Glomerular endothelial cell (primary cell): ENCODE results near the gene CARMIL1. TPM values are rescaled to one million over a fixed set of nuclear protein-coding genes. Genes with fewer than 3 reads are reported as not detected.

Experiments
- DNase-seq: peaks from one replicate; pipeline ENCODE4 v3.0.0-alpha.2; 2011; ENCODE audit warnings: low read depth, low spot score; ENCODE audit errors: extremely low read depth
- total RNA-seq: library from RNA; depleted of rRNA; stranded (reverse); fragments of >200 nt; gene quantifications from 2 replicates; pipeline ENCODE4 v1.2.3, GENCODE V29; 2015

Gene CARMIL1
- total RNA-seq, 1 donor from 2014 or later: 7.8 TPM

DNA sequence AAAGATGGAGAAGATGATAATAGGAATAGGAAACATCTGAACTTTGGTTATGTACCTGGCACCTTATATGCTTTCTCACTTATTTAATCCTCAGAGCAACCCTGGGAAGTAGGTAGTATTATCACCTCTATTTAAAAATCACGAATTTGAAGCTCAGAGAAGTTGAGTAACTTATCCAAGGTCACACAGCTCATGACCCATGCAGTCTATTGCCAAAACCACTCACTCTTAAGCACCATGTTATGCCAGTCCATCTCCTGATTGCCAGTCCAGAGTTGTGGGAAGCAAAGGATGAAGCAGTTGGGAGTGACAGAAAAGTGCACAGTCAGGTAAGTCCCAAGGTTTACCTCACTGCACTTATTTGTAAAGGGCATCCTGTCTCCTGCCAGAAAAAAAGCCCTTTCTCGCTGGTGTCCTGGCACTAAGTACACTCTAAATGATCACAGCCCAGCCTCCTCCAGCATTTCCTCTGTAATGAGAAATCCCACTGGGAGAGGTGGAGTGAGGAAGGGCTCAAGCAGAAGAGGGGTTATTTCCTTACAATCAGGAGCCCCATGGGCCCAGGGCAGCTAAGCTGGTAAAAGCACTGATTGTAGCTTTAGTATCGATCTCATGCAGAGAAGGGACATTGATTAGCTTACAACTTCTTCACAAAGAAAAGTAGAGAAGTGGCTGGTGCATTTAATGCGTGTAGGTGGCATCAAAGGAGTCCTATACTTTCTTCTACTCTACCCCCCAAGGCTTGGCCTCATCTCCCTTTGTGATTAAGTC is 351.5 kb downstream of the CARMIL1 start:
- no peak for DNase-seq

DNA sequence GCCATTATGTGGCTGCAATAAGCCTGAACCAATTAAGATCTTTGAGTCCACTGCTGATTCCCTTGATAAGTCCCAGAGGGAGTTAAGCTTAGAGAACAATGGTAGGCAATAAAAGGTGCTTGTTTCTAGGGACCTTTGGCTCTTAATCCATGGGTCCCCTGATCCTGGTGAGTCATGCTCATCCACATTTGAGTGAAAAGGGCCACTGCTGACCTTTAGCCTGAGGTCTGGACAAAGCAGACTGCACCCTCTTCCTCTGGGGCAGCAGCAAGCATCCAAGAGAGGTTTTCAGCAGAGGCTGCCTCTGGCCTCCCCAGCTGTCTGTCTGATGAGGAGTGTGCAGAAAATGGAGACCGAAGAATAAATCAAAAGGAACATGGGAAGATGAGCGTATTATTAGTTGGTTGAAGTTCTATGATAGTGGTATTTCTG is 356.7 kb downstream of the CARMIL1 start:
- DNase-seq: no peak

DNA sequence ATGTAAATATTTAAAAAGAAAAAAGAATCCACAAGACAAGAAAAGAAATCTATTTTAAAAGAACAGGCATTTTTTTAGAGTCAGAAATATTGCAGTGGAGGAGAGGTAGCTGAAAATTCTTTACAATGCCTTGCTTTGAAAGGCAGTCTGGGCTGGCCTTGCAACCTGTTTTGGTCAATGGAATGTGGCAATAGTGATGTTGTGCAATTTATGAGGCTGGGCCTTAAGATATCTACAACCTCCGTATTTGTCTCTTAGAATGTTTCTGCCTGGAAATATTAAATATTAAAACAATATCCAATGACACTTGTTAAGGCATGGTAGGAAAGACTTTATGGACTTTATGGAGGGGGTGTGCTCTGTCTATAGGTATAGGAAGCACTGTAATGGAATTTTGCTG is 358.0 kb downstream of the CARMIL1 start:
- no peak for DNase-seq

DNA sequence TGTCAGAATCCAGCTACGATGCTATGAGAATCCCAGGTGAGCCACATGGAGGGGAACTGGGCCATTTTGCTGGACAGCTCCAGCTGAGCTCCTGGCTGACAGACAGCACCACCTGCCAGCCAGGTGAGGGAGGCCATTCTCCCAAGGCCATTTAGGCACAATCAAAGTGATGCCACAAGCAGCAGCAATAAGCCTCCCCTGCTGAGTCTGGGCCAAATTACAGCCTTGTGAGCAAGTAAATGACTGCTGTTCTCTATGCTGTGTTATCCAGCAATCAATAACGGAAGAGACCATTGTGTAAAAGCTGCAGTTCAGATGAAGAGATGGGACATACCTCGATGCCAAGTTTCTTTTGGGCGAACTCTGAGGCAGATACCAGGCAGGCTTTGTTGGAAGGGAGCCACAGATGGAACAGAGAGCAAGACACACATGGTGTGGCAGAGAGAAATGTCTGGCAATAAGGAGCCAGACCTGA is 358.8 kb downstream of the CARMIL1 start:
- no peak for DNase-seq

DNA sequence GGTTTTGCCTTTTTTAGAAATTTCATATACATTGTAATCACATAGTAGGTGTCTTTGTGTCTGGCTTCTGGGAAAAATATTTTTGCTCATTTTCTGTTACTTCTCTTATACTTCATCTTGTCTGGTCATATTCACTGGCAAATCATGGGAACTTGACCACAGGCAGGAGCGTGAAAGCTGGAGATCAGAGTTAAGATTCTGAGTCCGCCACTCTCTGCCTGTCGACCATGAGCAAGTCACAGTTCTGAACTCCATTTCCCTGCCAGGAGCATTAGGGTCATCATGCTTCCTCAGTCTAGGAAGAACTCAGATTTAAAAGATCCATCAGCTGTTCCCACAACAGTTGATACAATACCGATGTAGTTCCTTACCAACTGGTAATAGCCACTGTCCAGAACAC is 360.5 kb downstream of the CARMIL1 start:
- no peak for DNase-seq

DNA sequence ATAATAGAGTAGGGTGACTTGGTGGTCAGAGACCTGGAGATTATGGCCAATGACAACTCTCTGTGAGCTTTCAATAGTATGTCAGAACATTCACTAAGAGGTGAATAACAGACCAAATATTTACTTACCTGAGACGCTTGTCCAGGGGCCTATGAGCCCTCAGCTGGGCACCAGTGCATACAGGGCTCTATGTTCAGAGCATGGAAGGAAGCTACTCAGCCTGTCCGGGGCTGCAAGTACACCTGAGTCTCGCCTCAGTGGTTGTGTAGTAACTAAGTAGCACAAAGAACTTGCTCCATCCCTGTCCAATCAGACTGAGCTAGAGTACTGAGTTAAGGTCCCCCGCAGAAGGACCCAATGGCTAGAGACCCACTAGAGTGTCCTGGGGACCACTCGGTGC is 361.3 kb downstream of the CARMIL1 start:
- no peak for DNase-seq

DNA sequence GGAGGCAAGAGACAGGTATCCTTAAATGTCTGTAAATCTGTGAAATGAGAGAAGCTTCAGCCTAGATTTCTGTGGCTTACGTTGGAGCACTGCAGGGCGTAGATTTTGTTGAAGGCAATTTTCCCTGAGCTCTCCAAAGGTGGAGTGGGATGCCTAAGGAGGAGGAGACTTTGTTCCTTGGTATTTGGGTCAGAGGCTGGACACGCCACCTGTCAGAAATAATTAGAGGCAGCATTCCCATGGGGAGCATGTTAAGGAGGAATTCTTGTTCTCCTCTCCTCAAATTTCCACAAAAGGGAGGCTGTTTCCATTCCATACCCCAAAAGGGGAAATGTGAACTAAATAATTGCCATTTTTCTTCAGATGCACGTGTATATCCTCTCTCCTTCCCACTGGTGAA is 361.7 kb downstream of the CARMIL1 start:
- DNase-seq: no peak

DNA sequence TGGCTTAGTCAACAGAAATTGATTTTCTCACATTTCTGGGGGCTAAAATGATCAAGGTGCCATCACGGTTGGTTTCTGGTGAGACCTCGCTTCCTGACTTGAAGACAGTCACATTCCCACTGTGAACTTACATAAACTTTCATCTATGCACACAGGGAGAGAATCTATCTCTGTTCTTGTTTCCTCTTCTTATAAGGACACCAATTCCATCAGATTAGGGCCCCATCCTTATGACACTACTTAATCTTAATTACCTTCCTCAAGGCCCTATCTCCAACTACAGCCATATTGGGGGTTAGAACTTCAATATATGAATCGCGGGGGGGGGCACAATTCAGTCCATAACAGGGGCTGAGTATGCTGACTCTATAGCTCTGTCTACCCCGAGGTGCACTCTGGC is 362.2 kb downstream of the CARMIL1 start:
- no peak for DNase-seq

DNA sequence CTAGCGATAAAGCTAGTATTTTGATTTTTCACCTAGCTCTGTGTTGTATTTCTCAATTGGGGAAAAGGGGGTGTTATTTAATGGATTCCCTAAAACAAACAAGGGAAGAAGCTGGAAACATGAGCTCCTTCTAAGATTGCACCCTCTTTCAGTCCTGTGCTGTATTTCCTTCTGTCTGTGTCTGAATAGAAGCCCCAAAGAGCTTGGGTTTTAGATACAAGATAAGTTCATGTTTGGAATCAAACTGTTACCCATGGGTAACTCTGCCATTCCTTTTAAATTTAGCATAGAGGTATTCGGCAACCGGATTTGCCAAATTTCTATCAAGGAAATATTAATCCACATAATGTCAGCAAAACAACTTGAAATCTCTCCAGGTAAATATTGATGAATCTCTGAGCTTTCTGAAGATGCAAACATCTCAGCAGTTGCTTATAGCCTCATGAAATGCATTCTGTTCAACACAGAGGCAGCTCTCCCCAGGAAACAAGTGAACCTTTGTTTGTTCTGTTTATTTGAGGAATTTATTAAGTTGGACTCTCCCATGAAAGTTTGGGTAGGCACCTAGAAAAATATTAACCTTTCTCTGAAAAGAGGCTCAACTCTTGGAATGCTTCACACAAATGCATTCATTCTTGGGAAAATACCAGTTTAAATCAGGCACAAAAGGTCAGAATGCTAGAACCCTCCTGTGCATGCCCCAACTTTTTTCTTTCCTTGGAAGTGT is 362.9 kb downstream of the CARMIL1 start:
- no peak for DNase-seq

DNA sequence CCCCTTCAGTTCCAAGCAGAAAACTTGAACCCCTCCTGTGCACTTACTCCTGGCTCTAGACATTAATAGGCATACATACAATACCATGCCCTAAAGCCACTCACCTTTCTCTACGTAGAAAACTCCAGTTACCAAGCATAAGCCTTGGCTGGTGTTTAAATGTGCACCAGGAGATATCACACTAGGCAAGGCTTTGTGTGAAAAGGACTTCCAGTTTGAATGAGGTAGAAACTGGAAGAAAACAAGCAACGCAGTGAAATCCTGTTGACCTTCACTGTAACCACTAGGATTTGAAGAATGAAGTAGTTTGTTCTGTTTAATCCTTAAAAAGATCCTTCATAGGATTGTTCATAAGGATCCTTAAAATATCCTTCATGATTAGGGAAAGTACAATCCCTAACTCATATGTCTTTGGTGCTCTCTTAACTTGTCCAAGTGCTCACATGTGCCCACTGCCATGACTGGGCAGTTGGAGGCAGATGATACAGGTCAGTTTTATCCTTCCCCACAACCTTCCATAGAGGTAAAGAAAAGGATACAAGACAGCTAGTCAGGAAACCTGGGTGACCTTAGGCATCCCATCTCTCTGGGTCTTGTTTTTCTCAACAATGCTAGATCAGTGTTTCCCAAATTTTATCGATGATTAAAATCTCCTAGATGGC is 363.6 kb downstream of the CARMIL1 start:
- DNase-seq: no peak

DNA sequence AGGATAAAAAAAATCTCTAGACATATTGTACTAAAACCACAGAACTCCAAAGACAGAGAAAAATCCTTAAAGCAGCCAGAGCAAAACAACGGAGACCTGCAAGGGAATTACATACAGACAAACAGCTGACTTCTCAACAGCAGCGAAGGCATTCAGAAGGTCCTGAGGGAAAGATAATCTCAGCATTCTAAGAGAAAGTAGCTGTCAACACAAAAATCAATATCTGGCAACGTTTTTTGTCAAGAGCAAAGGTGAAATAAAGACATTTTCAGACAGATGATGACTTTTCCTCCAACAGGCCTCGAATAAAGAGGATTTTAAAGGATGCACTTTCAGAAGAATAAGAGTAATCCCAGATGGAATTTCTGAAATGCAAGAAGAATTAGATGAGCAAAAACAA is 366.7 kb downstream of the CARMIL1 start:
- DNase-seq: no peak

DNA sequence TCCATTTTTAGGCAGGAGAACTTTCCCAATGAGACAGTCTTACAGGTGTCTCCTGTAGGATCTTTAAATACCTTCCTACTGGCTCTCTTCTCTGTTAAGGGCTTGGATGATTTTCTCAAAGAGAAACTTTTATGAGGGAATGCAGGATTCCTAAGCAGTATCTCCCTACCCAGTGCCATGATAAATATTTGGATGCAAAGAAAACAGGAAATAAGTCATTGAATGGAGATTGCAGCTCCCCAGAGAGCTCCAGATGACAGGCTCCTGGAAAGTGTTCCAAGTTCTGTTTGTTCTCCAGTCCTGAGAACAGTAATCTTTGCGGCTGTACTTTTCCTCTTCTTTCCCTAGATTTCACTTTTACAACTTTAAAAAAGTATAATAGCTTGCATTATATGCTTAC is 370.4 kb downstream of the CARMIL1 start:
- DNase-seq: no peak

DNA sequence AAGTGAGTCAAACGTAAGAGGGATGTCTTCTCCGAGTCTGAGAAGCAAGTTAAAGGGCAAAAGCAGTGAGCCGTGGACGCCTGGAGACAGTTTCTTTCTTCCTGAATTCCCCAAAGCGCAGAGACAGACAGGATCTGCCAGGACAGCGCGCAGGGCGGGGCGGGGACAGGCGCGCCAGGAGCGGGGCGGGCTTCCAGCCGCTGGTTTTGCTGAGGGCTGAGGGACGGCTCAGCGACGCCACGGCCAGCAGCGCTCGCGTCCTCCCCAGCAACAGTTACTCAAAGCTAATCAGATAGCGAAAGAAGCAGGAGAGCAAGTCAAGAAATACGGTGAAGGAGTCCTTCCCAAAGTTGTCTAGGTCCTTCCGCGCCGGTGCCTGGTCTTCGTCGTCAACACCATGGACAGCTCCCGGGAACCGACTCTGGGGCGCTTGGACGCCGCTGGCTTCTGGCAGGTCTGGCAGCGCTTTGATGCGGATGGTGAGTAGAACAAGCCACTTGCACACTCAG is 372.9 kb downstream of the CARMIL1 start, which contains the start of gene SCGN:
Gene SCGN (plus strand): TSS at position 209 of the 509 bp plus-strand sequence. CDS start 189 bp downstream, at position 398.
- DNase-seq: peak; percentile 5

DNA sequence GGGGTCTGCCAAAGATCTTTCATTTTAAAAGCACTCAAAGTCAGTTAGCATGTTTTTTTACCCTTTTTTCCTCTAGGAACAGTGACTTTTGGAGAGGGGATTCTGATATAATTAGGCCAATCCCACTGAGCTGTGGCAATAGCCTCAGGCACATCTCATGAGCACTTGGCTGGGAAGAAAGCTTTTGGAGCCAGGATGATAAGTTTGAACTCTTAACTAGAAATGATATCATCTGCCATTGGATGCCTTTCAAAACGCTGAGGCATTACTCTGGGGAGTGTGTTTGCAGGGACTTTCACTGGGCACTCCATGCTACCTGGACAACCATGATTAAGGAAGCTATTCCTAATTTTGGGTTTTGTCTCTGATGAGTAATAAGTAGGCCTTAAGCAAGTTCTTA is 376.5 kb downstream of the CARMIL1 start:
- DNase-seq: no peak

DNA sequence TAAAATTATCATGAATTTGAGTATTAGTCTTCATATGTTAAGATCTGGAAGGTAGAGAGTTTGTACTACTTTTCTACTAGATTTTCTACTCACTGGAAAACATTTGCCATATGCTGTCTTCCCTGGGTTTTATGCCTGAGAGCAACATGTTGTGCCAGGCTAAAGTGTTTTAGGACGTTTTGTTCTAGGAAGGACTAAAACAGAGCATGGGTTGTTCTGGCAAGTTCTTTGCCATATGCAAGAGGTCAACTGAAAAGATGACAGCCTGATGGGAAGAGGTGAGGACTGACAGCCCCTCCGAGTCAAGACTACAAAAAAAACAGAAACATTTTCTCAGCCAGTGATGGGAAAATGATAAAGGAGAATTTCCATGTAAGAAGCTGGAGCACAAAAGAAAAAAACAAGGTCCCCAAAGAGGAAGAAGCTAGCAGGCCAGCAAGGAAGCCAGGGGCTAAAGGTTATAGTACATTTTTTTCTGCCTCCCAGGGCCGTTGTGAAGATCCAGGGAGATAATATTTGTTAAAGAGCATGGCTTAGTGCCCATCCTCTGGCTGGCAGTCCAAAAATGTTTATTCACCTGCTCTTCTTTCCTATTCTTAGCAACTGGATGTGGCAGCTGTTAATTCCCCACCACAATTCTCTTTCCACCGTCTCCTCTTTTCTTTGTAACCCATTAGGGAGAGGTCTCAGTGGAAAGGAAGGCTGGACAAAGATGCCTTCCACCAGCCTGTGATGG is 380.6 kb downstream of the CARMIL1 start:
- DNase-seq: no peak

DNA sequence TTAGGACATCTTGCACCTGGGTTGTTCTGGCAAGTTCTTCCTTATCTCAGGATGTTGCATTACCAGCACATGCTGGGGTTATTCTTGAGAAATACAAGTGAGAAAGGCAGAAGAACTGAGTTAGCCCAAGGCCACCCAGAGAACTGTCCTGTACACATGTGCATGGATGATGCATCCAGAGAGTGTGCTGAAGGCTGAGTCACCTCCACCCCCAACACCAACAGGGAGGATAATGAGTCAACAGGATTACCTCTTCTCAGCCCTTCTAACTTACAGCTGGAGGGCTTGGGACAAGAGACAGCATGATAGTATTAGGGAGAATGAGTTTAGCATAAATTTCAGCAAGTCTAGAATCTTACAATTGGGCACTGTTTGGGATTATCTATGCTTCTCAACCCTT is 381.3 kb downstream of the CARMIL1 start:
- no peak for DNase-seq

DNA sequence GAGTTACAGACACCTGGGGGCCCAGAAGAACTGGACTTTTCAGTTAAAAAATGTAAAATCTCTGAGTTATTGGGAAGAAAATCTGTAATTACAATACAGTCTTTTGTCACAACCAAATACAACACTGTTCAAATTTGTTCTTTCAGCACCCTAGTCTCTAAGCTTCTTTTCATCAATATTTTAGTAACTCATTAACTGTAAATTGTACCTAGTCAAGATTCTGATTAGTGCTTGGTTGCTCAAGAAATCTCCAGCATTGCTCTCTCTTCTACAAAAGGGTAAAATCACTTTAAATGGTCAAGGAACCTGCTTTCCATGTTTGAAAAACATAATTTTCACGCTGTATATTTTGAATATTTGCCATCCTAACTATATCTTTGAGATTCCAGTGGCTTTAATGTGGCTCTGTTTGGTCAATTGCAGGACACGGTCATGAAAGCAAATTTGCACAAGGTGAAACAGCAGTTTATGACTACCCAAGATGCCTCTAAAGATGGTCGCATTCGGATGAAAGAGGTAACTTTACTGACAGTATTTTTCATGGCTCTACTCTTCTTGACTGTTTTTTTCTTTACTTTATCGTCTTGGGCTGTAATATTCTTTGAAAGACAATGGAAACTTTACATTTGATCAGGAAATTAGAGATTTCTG is 382.1 kb downstream of the CARMIL1 start:
- no peak for DNase-seq

DNA sequence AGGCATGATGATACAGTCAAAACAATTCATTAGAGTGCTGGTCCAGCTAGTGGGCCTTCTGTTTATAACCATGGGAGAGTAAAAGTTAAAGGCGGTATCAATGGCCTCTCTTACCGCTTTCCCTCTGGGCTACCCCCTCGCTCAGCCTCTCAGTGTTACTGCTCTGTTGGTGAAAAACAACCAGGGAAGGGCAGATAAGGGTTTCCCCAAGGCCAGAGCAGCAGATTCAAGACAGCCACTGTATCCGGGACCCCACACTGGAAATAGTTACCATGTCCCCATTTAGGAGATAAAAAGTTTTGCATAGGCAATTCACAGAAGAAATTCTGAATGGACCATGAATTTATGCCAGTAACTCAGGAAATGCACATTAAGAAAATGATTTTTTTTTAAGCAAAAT is 386.3 kb downstream of the CARMIL1 start:
- no peak for DNase-seq

DNA sequence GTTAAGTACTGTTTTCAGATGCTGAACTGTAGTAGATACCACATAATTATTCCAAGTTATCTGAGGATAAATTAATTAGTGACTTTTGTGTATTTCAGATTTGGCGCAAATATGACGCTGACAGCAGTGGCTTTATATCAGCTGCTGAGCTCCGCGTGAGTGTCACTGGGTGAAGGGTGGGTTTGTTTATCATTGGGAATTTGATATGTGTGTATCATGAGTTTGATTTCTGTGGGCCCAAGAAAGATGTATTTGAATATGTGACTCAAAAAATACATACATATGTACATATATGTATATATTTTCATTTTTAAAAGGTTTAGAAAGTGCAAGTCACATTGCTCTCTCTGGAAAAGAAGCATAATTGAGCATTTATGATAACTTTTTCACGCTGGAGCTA is 390.2 kb downstream of the CARMIL1 start:
- no peak for DNase-seq
